HG02981 (cell line): ENCODE measurements around the gene STK11IP.

Experiments
- ATAC-seq: cut with Tn5 transposase; IDR thresholded peaks from one replicate; pipeline ENCODE4 v1.9.1; 2021; ENCODE audit warnings: mild to moderate bottlenecking, moderate library complexity; ENCODE audit not compliant: unreplicated experiment

The STK11IP gene

GRCh38 chr2:219575566-219576504 is 21.8 kb upstream of the STK11IP start:
- ATAC-seq, result no peak

- ATAC-seq, result no peak
These were observed 20.9 kb upstream of the STK11IP start for GRCh38 chr2:219576505-219577388.

- ATAC-seq, result no peak
These were observed 18.6 kb upstream of the STK11IP start for GRCh38 chr2:219578811-219579613.

GRCh38 chr2:219581346-219581745 is 16.3 kb upstream of the STK11IP start:
- no peak for ATAC-seq

GRCh38 chr2:219591091-219591490 is 6.6 kb upstream of the STK11IP start:
- ATAC-seq, result no peak

GRCh38 chr2:219592736-219593135 is 4.9 kb upstream of the STK11IP start:
- ATAC-seq, result no peak

GRCh38 chr2:219593154-219593553 is 4.5 kb upstream of the STK11IP start:
- ATAC-seq, result no peak

- no peak for ATAC-seq
These were observed 2.4 kb upstream of the STK11IP start for GRCh38 chr2:219595256-219595655.

GRCh38 chr2:219596954-219597551 is 604 bp upstream of the STK11IP start:
- peak; percentile 0 for ATAC-seq

GRCh38 chr2:219598308-219599078 is 836 bp downstream of the STK11IP start:
- no peak for ATAC-seq

- no peak for ATAC-seq
These were observed 6.1 kb downstream of the STK11IP start for GRCh38 chr2:219603771-219604170.

GRCh38 chr2:219605607-219605954 is 7.9 kb downstream of the STK11IP start:
- no peak for ATAC-seq

GRCh38 chr2:219607931-219608330 is 10.3 kb downstream of the STK11IP start:
- no peak for ATAC-seq

GRCh38 chr2:219608399-219608964 is 10.8 kb downstream of the STK11IP start:
- no peak for ATAC-seq

GRCh38 chr2:219609149-219609750 is 11.6 kb downstream of the STK11IP start:
- ATAC-seq, result no peak

- no peak for ATAC-seq
These were observed 13.6 kb downstream of the STK11IP start for GRCh38 chr2:219611306-219611705.

- no peak for ATAC-seq
These were observed 14.4 kb downstream of the STK11IP start for GRCh38 chr2:219611866-219612576.

GRCh38 chr2:219612577-219613286 is 15.1 kb downstream of the STK11IP start:
- no peak for ATAC-seq
